NT2/D1 (cell line): Measurements from ENCODE around the gene UBL7.

ENCODE experiments used
- SUZ12 ChIP-seq: IDR thresholded peaks from 2 replicates; pipeline ENCODE4 v1.6.1; 2011; ENCODE audit not compliant: insufficient read length, insufficient read depth; ENCODE audit errors: extremely low read depth
- ZNF274 ChIP-seq: IDR thresholded peaks from 2 replicates; pipeline ENCODE4 v1.6.1; 2011; ENCODE audit warnings: mild to moderate bottlenecking, low read depth, low read length

- TF ChIP-seq ZNF274 (no peak), SUZ12 (no peak)
These were observed 32.5 kb downstream of the UBL7 start for GRCh38 chr15:74428442-74428787.
